ENCODE measurements around the gene OR7C2.

- TF ChIP-seq EP300 (IDR thresholded peaks at IDR 0.05; ENCODE audit: low read depth) (no peak), CTCF (IDR thresholded peaks at IDR 0.05) (no peak), POLR2AphosphoS5 (IDR thresholded peaks at IDR 0.05) (no peak)
These were observed 31.4 kb downstream of the OR7C2 start for GRCh38 chr19:14972676-14973075.

All from transverse colon (tissue), 4 donors.